ENCODE measurements around the gene GTF2I. TPM values are rescaled to one million over a fixed set of nuclear protein-coding genes. Genes with fewer than 3 reads are reported as not detected.

Gene GTF2I
- total RNA-seq, 1 donor from 2014 or later = 310 TPM

GRCh38 chr7:74617180-74617744 lies 40.3 kb upstream of the GTF2I start:
- Histone ChIP-seq H3F3A (ENCODE audit: low read depth) (peaks cover 25% of the 10 kb centered on the region), H3K4me2 (peak overlapping the region; percentile 11), H4K20me1 (ENCODE audit: low read depth) (no peaks in the 10 kb centered on the region), H3K9me3 (ENCODE audit: low read depth) (no peaks in the 10 kb centered on the region), H3K4me3 (no peak overlapping the region), H3K4me1 (peaks cover 26% of the 10 kb centered on the region), H3K27me3 (no peaks in the 10 kb centered on the region), H3K79me2 (ENCODE audit: low read depth) (no peaks in the 10 kb centered on the region), H3K27ac (peak overlapping the region; percentile 21), H3K36me3 (no peaks in the 10 kb centered on the region), H2AFZ (replicated peaks) (peak overlapping the region; percentile 87), H3K9ac (no peak overlapping the region)
- peak overlapping the region; percentile 86 for H3K27ac Mint-ChIP-seq
- DNase-seq (ENCODE audit: low spot score) = no peak
- H3K27me3 Mint-ChIP-seq (ENCODE audit: insufficient read depth, low read depth) = peaks cover 13% of the 10 kb centered on the region
- H3K9me3 Mint-ChIP-seq = no peaks in the 10 kb centered on the region
- peaks cover 30% of the 10 kb centered on the region for H3K4me1 Mint-ChIP-seq
- no peaks in the 10 kb centered on the region for H3K36me3 Mint-ChIP-seq
- no peak for TF ChIP-seq EZH2phosphoT487 (IDR thresholded peaks at IDR 0.05)
- TF ChIP-seq CTCF (IDR thresholded peaks at IDR 0.05) = no peak
- no peak for TF ChIP-seq EZH2 (IDR thresholded peaks at IDR 0.05)
- H3K4me3 Mint-ChIP-seq = no peak overlapping the region

GRCh38 chr7:74619235-74619860 lies 38.2 kb upstream of the GTF2I start:
- H3K36me3 ChIP-seq = no peaks in the 10 kb centered on the region
- H3K4me3 ChIP-seq = no peak overlapping the region
- peak overlapping the region; percentile 75 for H3K27ac ChIP-seq
- peak overlapping the region; percentile 70 for H2AFZ ChIP-seq (replicated peaks)
- DNase-seq (ENCODE audit: low spot score) = peak; percentile 26
- TF ChIP-seq EZH2 (IDR thresholded peaks at IDR 0.05) = no peak
- TF ChIP-seq EZH2phosphoT487 (IDR thresholded peaks at IDR 0.05) = no peak
- TF ChIP-seq CTCF (IDR thresholded peaks at IDR 0.05) = no peak
- peaks cover 5% of the 10 kb centered on the region for H3K27me3 Mint-ChIP-seq (ENCODE audit: insufficient read depth, low read depth)
- H3K4me2 ChIP-seq = peak overlapping the region; percentile 57
- peaks cover 29% of the 10 kb centered on the region for H3F3A ChIP-seq (ENCODE audit: low read depth)
- no peaks in the 10 kb centered on the region for H3K9me3 Mint-ChIP-seq
- no peaks in the 10 kb centered on the region for H3K27me3 ChIP-seq
- no peaks in the 10 kb centered on the region for H3K9me3 ChIP-seq (ENCODE audit: low read depth)
- H4K20me1 ChIP-seq (ENCODE audit: low read depth) = no peaks in the 10 kb centered on the region
- H3K4me1 Mint-ChIP-seq = peaks cover 24% of the 10 kb centered on the region
- H3K4me3 Mint-ChIP-seq = no peak overlapping the region
- peak overlapping the region; percentile 14 for H3K27ac Mint-ChIP-seq
- H3K36me3 Mint-ChIP-seq = no peaks in the 10 kb centered on the region
- H3K9ac ChIP-seq = no peak overlapping the region
- H3K4me1 ChIP-seq = peaks cover 22% of the 10 kb centered on the region
- no peaks in the 10 kb centered on the region for H3K79me2 ChIP-seq (ENCODE audit: low read depth)

- no peaks in the 10 kb centered on the region for H3K9me3 ChIP-seq (ENCODE audit: low read depth)
- DNase-seq (ENCODE audit: low spot score) = no peak
- H3K79me2 ChIP-seq (ENCODE audit: low read depth) = no peaks in the 10 kb centered on the region
- Mint-ChIP-seq H3K27ac (no peak overlapping the region), H3K27me3 (ENCODE audit: insufficient read depth, low read depth) (peaks cover 7% of the 10 kb centered on the region), H3K36me3 (no peaks in the 10 kb centered on the region), H3K4me1 (peaks cover 25% of the 10 kb centered on the region), H3K4me3 (no peak overlapping the region), H3K9me3 (no peaks in the 10 kb centered on the region)
- H3K9ac ChIP-seq = no peak overlapping the region
- no peak overlapping the region for H3K27ac ChIP-seq
- H2AFZ ChIP-seq (replicated peaks) = no peak overlapping the region
- H3F3A ChIP-seq (ENCODE audit: low read depth) = peaks cover 37% of the 10 kb centered on the region
- TF ChIP-seq EZH2phosphoT487 (IDR thresholded peaks at IDR 0.05) = no peak
- no peak for TF ChIP-seq EZH2 (IDR thresholded peaks at IDR 0.05)
- no peak for TF ChIP-seq CTCF (IDR thresholded peaks at IDR 0.05)
- no peaks in the 10 kb centered on the region for H3K36me3 ChIP-seq
- H3K27me3 ChIP-seq = no peaks in the 10 kb centered on the region
- no peak overlapping the region for H3K4me2 ChIP-seq
- no peaks in the 10 kb centered on the region for H4K20me1 ChIP-seq (ENCODE audit: low read depth)
- H3K4me3 ChIP-seq = no peak overlapping the region
- peaks cover 22% of the 10 kb centered on the region for H3K4me1 ChIP-seq
These were observed 35.2 kb upstream of the GTF2I start for GRCh38 chr7:74622228-74622749.
